Measurements from ENCODE around the gene C18orf32. TPM values are rescaled to one million over a fixed set of nuclear protein-coding genes. Genes with fewer than 3 reads are reported as not detected.

C18orf32 gene
- total and polyA plus RNA-seq, 10 of the 15 experiments (the other 5 are each of a cell fraction or from before 2014, with no cell fraction given) = 11.5 to 67.0 (median 32.9) TPM

- peaks cover 1% of the 10 kb centered on the region; the same call in 1 of the 2 replicates for H3K79me2 ChIP-seq (ENCODE audit: control insufficient read depth, insufficient read depth, low read length)
- peaks cover 0 to 9% of the 10 kb centered on the region in 2 experiments; a peak in 1 of 4 replicates for H3K36me3 ChIP-seq (ENCODE audit: control insufficient read depth in 2 of 2, insufficient read depth in 2 of 2, low read length in 1 of 2)
- SMC1A ChIA-PET (ENCODE audit: uncharacterized antibody, unreplicated experiment) = interaction anchor here (1.3 kb wide), 1 partner anchor 12 kb away, joined by 4 read pairs; no protein-coding TSS in a partner anchor
- no peak overlapping the region for H2AFZ ChIP-seq (ENCODE audit: control insufficient read depth, low read depth, low read length)
- no peak for TF ChIP-seq MEF2B (IDR thresholded peaks at IDR 0.05; ENCODE audit: partially characterized antibody, poor library complexity, severe bottlenecking)
- H4K20me1 ChIP-seq (ENCODE audit: control insufficient read depth, insufficient read depth) = no peaks in the 10 kb centered on the region
- H3K27me3 ChIP-seq (replicated peaks in 1 of 2; ENCODE audit: control insufficient read depth in 2 of 2, insufficient read depth in 2 of 2, low read length in 1 of 2) = no peaks in the 10 kb centered on the region
- in situ Hi-C loops (cut with MboI) = loop anchor here (25.0 kb wide), 1 partner anchor 1558 kb away; the partner anchor contains the start of gene SMAD4
- POLR2A ChIA-PET = no interaction called here
- H3K4me1 ChIP-seq (ENCODE audit: control insufficient read depth, insufficient read depth, low read length) = peaks cover 12% of the 10 kb centered on the region
- H3K4me3 ChIP-seq = no peak overlapping the region
- 82% methylated on average over 5 of the region's 5 CpGs for WGBS (ENCODE audit: insufficient coverage, insufficient replicate concordance, low lambda C conversion rate, missing lambda C conversion rate)
- DNase-seq (ENCODE audit: low read depth, low spot score) = no peak
- intact Hi-C loops (cut with micrococcal nuclease; ENCODE audit: unreplicated experiment) = no loop called here
- ATAC-seq = no peak
- CTCF ChIA-PET = interaction anchor here (1.0 kb wide), 1 partner anchor 32 kb away, joined by 3 read pairs; no protein-coding TSS in a partner anchor
- H3K9me3 ChIP-seq (replicated peaks; ENCODE audit: control insufficient read depth, insufficient read depth, low read length) = no peaks in the 10 kb centered on the region
- H3K4me2 ChIP-seq (ENCODE audit: control insufficient read depth, insufficient read depth) = no peak overlapping the region
- H3K9ac ChIP-seq (ENCODE audit: control insufficient read depth, insufficient read depth, low read length) = no peak overlapping the region
- RAD21 ChIA-PET (ENCODE audit: unreplicated experiment) = no interaction called here
- no peak overlapping the region for H3K27ac ChIP-seq (ENCODE audit: control insufficient read depth, insufficient read depth)
- no peak for FAIRE-seq
- BruUV-seq (replicated peaks) = no TSS peak
Measured at GRCh38 chr18:49479381-49480137, 7.5 kb downstream of the C18orf32 start.

- H3K27ac ChIP-seq (ENCODE audit: control insufficient read depth, insufficient read depth) = peak overlapping the region; percentile 37; the same call in 1 of the 2 replicates
- ChIA-PET SMC1A (ENCODE audit: uncharacterized antibody, unreplicated experiment) (interaction anchor here (1.0 to 1.5 kb wide), 4 partner anchors 8 to 76 kb away, joined by 3 to 4 read pairs (median 3); no protein-coding TSS in a partner anchor), RAD21 (ENCODE audit: unreplicated experiment) (interaction anchor here (0.6 to 1.5 kb wide), 2 partner anchors 15 to 532 kb away, joined by 3 to 4 read pairs; no protein-coding TSS in a partner anchor), CTCF (interaction anchor here (0.9 to 1.9 kb wide), 3 partner anchors 9 to 382 kb away, joined by 3 to 5 read pairs (median 5); partner anchors contain the start of gene C18orf32), POLR2A (interaction anchor here (0.5 to 1.8 kb wide), 4 partner anchors 8 to 27 kb away, joined by 3 to 9 read pairs (median 6); partner anchors contain the start of gene C18orf32)
- FAIRE-seq (no peak), ATAC-seq (peak; percentile 88), DNase-seq (ENCODE audit: low read depth, low spot score) (no peak)
- no peak overlapping the region; the same call in 1 of the 2 replicates for H3K4me3 ChIP-seq
- 44% methylated on average over 11 of the region's 11 CpGs for WGBS (ENCODE audit: insufficient coverage, insufficient replicate concordance, low lambda C conversion rate, missing lambda C conversion rate)
- intact Hi-C loops (cut with micrococcal nuclease; ENCODE audit: unreplicated experiment) = loop anchor here (2.0 kb wide), 1 partner anchor 16 kb away; the partner anchor contains the start of gene DYM
- in situ Hi-C loops (cut with MboI) = loop anchor here (25.0 kb wide), 1 partner anchor 1560 kb away; the partner anchor contains the start of gene SMAD4
- BruUV-seq (replicated peaks) = no TSS peak
- H3K36me3 ChIP-seq (ENCODE audit: control insufficient read depth in 2 of 2, insufficient read depth in 2 of 2, low read length in 1 of 2) = peaks cover 0 to 7% of the 10 kb centered on the region in 2 experiments; a peak in 1 of 4 replicates
- H3K9me3 ChIP-seq (replicated peaks; ENCODE audit: control insufficient read depth, insufficient read depth, low read length) = no peaks in the 10 kb centered on the region
- no peaks in the 10 kb centered on the region for H4K20me1 ChIP-seq (ENCODE audit: control insufficient read depth, insufficient read depth)
- no peaks in the 10 kb centered on the region for H3K79me2 ChIP-seq (ENCODE audit: control insufficient read depth, insufficient read depth, low read length)
- H3K4me1 ChIP-seq (ENCODE audit: control insufficient read depth, insufficient read depth, low read length) = peaks cover 12% of the 10 kb centered on the region
- peak overlapping the region; percentile 42 for H3K4me2 ChIP-seq (ENCODE audit: control insufficient read depth, insufficient read depth)
- no peak overlapping the region for H3K9ac ChIP-seq (ENCODE audit: control insufficient read depth, insufficient read depth, low read length)
- H3K27me3 ChIP-seq (replicated peaks in 1 of 2; ENCODE audit: control insufficient read depth in 2 of 2, insufficient read depth in 2 of 2, low read length in 1 of 2) = no peaks in the 10 kb centered on the region
- H2AFZ ChIP-seq (ENCODE audit: control insufficient read depth, low read depth, low read length) = peak overlapping the region; percentile 29
- TF ChIP-seq IRF4 (IDR thresholded peaks at IDR 0.05; ENCODE audit: low read depth, low read length) (0 out of 2 replicates have a peak, but pooled peaks have one; percentile 10), MTA2 (IDR thresholded peaks at IDR 0.05; ENCODE audit: low read depth) (0 out of 2 replicates have a peak, but pooled peaks have one; percentile 17), MEF2A (IDR thresholded peaks at IDR 0.05; ENCODE audit: insufficient read depth, low read depth, low read length) (no peak), ZZZ3 (IDR thresholded peaks at IDR 0.05; ENCODE audit: control insufficient read depth, insufficient read length, low read depth) (no peak), NRF1 (conservative IDR thresholded peaks at IDR 0.05; ENCODE audit: low read depth, low read length) (no peak), BCL11A (IDR thresholded peaks at IDR 0.05; ENCODE audit: low read depth, low read length) (no peak), IKZF2 (IDR thresholded peaks at IDR 0.05) (peak in 1 of 2 experiments; percentile 18; a peak in 2 of 4 replicates), ZNF274 (IDR thresholded peaks at IDR 0.05; ENCODE audit: insufficient read depth, insufficient read length) (no peak), BACH1 (IDR thresholded peaks at IDR 0.05; ENCODE audit: borderline replicate concordance) (peak; percentile 71; the same call in 1 of the 2 replicates), RUNX3 (IDR thresholded peaks at IDR 0.05; ENCODE audit: low read length) (peak; percentile 79), SPI1 (IDR thresholded peaks at IDR 0.05; ENCODE audit: borderline replicate concordance, insufficient read depth, low read depth, low read length) (peak; percentile 68), ATF7 (IDR thresholded peaks at IDR 0.05; ENCODE audit: low read depth) (no peak), LARP7 (IDR thresholded peaks at IDR 0.05) (no peak), PML (IDR thresholded peaks at IDR 0.05; ENCODE audit: low read length) (0 out of 2 replicates have a peak, but pooled peaks have one; percentile 33), JUNB (IDR thresholded peaks at IDR 0.05) (peak; percentile 26)
Measured at GRCh38 chr18:49476664-49477411, 10.2 kb downstream of the C18orf32 start.

Measured in GM12878 (cell line).